ENCODE data around the gene COL23A1. TPM values are rescaled to one million over a fixed set of nuclear protein-coding genes. Genes with fewer than 3 reads are reported as not detected.

Gene COL23A1
- total and polyA plus RNA-seq, 2 of the 13 experiments (the other 11 are each of a cell fraction or from before 2014, with no cell fraction given) = not detected

GRCh38 chr5:178423431-178423830, 166.8 kb downstream of the COL23A1 start (continued):
- no peak for TF ChIP-seq MAZ (IDR thresholded peaks at IDR 0.05; ENCODE audit: borderline replicate concordance, low read depth, low read length)
- TF ChIP-seq MAZ (CRISPR knock-in tag; IDR thresholded peaks at IDR 0.05; ENCODE audit: low read depth) = no peak
- TF ChIP-seq CERS6 (CRISPR knock-in tag; IDR thresholded peaks at IDR 0.05) = no peak
- no peak for TF ChIP-seq CENPBD1 (CRISPR knock-in tag; IDR thresholded peaks at IDR 0.05; ENCODE audit: borderline replicate concordance, low read depth)
- no peak for TF ChIP-seq SYNCRIP (IDR thresholded peaks at IDR 0.05; ENCODE audit: insufficient read depth, low read depth, low read length)
- TF ChIP-seq FUBP1 (CRISPR knock-in tag; IDR thresholded peaks at IDR 0.05; ENCODE audit: borderline replicate concordance) = no peak
- TF ChIP-seq KDM6A (CRISPR knock-in tag; IDR thresholded peaks at IDR 0.05; ENCODE audit: low read depth) = no peak
- no peak for TF ChIP-seq KAT2B (IDR thresholded peaks at IDR 0.05; ENCODE audit: borderline replicate concordance, low read depth, low read length)
- TF ChIP-seq ZNF12 (CRISPR knock-in tag; IDR thresholded peaks at IDR 0.05) = no peak
- TF ChIP-seq TGIF2 (CRISPR knock-in tag; IDR thresholded peaks at IDR 0.05) = no peak
- no peak for TF ChIP-seq BRD4 (CRISPR knock-in tag; IDR thresholded peaks at IDR 0.05)
- no peak for TF ChIP-seq ZNF598 (CRISPR knock-in tag; IDR thresholded peaks at IDR 0.05; ENCODE audit: borderline replicate concordance)
- TF ChIP-seq MTA3 (CRISPR knock-in tag; IDR thresholded peaks at IDR 0.05) = no peak
- no peak for TF ChIP-seq FOXO1 (CRISPR knock-in tag; IDR thresholded peaks at IDR 0.05)
- TF ChIP-seq SNAPC5 (CRISPR knock-in tag; IDR thresholded peaks at IDR 0.05; ENCODE audit: borderline replicate concordance) = no peak
- TF ChIP-seq RBAK (CRISPR knock-in tag; IDR thresholded peaks at IDR 0.05) = no peak
